GM18861 (cell line): ENCODE measurements around the gene MAPK14.

Source experiments
- ATAC-seq: cut with Tn5 transposase; IDR thresholded peaks from one replicate; pipeline ENCODE4 v1.9.1; 2021; ENCODE audit not compliant: unreplicated experiment

The MAPK14 gene

GRCh38 chr6:36133912-36134311 lies 106.3 kb downstream of the MAPK14 start:
- no peak for ATAC-seq

DNA sequence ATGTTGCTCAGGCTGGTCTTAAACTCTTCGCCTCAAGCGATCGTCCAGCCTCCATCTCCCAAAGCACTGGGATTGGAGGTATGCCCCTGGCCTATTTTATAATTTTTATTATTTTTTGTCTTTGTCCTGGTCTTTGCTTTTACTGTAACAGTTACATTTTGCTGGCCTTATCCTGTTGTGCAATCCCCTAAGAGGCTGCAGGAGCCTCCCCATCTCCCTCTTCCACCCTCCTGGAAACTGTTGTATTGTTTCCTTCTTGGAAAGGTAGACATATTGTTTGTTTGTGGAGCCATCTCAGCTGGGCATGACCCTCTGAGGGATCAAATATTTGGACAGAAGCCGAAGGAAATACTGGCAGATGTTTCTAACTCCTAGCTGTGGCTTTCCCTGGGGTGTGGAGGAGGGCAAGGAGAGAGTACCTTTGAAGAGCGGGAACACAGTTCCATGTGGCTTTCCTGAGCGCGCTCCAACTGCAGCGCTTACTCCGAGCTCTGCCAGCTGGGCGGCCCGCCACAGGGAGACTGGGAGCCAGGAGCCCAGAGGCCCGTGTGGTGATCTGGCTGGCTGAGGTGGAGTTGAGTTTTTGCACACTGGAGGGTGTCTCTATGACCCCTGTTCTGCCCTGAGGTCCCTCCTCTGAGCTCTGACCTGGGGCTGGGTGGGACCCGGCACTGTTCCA lies 107.6 kb downstream of the MAPK14 start:
- ATAC-seq = no peak

DNA sequence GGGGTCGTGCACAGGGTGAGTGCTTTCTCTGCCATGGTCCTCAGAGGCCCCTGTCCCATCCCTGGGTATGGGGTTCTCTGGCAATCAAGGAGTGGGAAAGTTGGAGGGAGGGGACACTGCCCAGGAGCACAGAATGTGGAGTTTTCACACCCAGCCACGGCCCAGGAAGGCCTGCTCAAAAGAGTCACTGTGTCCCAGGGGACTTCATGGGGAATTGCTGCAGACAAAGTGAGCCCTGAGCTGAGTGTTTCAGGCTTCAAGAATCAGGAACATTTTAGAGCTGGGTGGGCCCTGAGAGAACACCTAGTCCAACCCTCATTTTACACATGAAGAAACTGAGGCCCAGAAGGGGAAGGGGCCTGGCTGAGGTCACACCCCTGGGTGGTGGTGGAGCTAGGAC lies 108.4 kb downstream of the MAPK14 start:
- no peak for ATAC-seq

DNA sequence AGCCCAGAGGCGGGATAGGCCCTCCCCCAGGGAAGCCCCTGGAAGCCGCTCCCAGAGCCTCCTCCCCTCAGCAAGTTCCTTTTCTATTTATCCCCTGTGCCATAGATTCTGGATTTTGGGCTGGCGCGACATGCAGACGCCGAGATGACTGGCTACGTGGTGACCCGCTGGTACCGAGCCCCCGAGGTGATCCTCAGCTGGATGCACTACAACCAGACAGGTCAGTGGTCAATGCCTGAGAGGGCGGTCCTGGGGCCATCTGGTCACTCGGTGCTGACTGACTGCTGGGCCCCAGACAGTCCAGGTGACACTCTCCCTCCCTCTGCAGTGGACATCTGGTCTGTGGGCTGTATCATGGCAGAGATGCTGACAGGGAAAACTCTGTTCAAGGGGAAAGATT lies 108.9 kb downstream of the MAPK14 start:
- ATAC-seq = no peak

GRCh38 chr6:36138667-36139066 lies 111.1 kb downstream of the MAPK14 start:
- no peak for ATAC-seq

DNA sequence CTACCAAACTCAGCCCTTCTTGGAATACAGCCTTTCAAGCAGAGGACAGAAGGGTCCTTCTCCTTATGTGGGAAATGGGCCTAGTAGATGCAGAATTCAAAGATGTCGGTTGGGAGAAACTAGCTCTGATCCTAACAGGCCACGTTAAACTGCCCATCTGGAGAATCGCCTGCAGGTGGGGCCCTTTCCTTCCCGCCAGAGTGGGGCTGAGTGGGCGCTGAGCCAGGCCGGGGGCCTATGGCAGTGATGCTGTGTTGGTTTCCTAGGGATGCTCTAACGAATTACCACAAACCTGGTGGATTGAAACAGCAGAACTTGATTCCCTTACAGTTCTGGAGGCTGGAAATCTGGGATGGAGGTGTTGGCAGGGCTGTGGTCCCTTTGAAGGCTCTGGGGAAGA lies 111.8 kb downstream of the MAPK14 start:
- ATAC-seq = no peak

DNA sequence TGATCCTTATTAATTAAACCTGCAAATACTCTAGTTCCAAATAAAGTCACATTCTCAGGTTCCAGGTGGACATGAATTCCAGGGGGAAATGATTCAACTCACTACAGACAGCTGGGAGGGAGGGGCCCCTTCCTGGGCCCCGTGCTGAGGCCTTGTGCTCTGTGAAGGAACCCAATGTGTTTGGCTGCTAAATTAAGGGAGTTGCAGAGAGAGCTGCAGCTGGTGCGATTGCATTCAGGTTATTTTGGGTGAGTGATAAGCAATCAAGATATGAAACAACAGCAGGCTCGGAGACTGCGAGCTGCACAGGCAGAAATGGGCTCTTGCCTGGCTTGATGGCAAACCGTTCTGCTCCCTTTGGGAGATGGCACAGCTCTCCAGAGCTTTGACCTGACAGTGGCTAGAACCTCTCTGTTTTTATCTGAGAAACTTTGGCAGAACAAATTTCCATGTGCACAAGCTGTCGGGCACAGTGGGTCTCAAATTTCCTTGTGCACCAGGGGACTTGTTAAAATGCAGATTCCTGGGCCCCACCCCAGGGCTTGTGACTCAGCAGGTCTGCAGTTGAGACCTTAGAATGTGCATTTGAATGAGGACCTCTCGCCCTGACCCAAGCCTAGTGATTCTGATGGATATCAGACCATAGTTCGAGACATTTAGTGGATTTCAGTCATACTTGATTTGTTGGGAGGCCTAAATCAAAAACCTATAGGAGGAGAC lies 112.5 kb downstream of the MAPK14 start:
- no peak for ATAC-seq

- ATAC-seq = no peak
These were observed 113.5 kb downstream of the MAPK14 start for GRCh38 chr6:36141091-36141490.

- no peak for ATAC-seq
These were observed 114.4 kb downstream of the MAPK14 start for GRCh38 chr6:36141961-36142360.

DNA sequence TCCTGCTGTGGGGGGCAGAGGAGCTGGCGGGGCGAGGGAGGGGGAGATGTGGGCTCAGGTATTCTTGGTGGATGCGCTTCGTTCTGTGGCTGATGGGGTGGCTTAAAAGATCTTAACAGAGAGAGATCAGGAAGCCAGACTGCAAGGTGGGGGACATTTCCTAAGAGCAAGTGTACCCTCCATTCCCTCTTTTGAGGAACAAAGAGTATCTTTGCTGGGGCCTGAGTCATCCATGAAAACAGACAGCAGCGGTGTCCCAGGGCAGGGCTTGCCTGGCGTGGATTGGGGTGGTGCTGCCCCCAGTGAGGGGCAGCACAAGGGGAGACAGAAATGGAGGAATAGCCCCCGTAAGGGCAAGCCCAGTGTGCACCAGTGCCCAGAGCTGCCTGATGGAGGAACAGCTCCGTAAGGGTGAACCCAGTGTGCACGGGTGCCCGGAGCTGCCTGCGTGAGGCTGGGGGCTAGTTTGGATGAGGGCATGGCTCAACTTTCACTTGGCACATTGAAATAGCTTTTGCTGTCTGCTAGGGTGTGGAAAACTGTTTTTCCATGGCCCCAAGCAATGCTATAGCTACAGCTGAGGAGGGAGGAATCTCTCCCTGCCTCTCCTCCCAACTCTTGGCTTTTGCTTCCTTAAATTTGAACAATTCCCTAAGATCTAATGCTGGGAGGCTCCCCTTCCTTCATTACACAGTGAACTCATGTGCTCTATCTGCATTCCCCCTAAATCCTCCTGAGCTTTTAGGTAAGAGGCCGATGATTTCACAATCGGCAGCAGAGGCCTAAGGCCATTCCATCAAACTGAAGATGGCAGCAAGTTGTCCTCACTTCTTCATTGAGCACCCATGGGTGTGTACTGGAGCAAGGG lies 115.6 kb downstream of the MAPK14 start:
- no peak for ATAC-seq

DNA sequence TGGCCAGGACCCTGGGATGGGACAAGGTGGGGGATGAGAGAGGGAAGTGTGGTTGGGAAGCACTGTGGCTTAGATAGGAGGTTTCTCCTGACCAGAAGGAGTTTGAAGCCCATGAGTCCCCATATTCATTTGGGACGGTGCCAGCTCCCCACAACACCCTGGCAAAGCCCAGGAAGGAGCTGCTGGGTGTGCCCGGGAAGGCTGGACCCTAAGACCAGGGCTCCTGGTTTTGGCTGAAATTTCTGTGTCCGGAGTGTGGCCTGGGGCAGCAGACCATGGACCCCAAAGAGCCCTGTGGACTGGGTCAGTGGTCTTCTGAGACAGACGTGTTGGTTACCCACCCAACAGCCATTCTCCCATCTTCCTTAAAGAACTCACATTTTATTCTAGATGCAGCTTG lies 117.9 kb downstream of the MAPK14 start:
- no peak for ATAC-seq

DNA sequence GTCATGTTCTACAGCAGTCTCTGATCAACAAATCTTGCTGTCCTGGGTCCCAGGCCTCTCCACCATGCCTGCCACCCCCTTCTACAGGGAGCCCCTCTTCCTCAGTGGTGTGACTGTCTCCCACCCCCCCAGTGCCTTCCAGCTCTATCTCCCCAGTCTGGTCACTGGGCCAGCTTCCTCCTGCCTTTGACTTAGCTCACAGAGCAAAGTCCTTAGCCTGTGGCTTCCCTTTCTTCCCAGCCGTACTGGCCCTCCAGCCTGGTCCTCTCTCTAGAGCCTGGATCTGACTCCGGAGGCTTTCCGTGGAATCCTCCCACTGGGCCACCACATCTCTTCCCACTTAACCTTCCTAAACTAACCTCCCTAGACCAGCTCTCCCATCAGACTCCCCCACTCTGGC lies 119.7 kb downstream of the MAPK14 start:
- ATAC-seq = no peak

GRCh38 chr6:36149476-36149875 lies 121.9 kb downstream of the MAPK14 start:
- no peak for ATAC-seq

- no peak for ATAC-seq
These were observed 122.7 kb downstream of the MAPK14 start for GRCh38 chr6:36150283-36150682.

- ATAC-seq = no peak
These were observed 126.7 kb downstream of the MAPK14 start for GRCh38 chr6:36154286-36154685.

- ATAC-seq = no peak
These were observed 128.1 kb downstream of the MAPK14 start for GRCh38 chr6:36155662-36156061.

GRCh38 chr6:36160147-36160760 lies 132.6 kb downstream of the MAPK14 start:
- ATAC-seq = no peak
